Liver (tissue), 3 donors: ENCODE data around the gene ABHD17C.

Source experiments
- CTCF ChIP-seq: fragments of 150-350 bp; IDR thresholded peaks from 2 replicates; pipeline ENCODE4 v1.5.1; 2017; ENCODE audit warnings: improper control_type of control experiment, low read depth, low read length; ENCODE audit not compliant: missing input control
- EGR1 ChIP-seq, 2 donors: IDR thresholded peaks; 2 replicates each; pipeline ENCODE4 v1.6.1; 2016 to 2018; ENCODE audit warnings: antibody characterized with exemption in 2 of 2, low read depth in 2 of 2
- HNF4A ChIP-seq, 2 donors: conservative IDR thresholded peaks; 2 replicates each; pipeline ENCODE4 v1.6.1; 2016; ENCODE audit warnings: antibody characterized with exemption in 2 of 2, mild to moderate bottlenecking in 2 of 2
- JUND ChIP-seq, 2 donors: IDR thresholded peaks; 2 replicates each; pipeline ENCODE4 v1.6.1; 2016; ENCODE audit warnings: antibody characterized with exemption in 2 of 2
- NR2F2 ChIP-seq: IDR thresholded peaks from 2 replicates; pipeline ENCODE4 v1.6.1; 2016; ENCODE audit warnings: antibody characterized with exemption
- RAD21 ChIP-seq, 2 donors: IDR thresholded peaks; 2 replicates each; pipeline ENCODE4 v1.6.1; 2016; ENCODE audit warnings: antibody characterized with exemption in 2 of 2, mild to moderate bottlenecking in 2 of 2
- REST ChIP-seq: IDR thresholded peaks from 2 replicates; pipeline ENCODE4 v1.6.1; 2016; ENCODE audit warnings: antibody characterized with exemption, mild to moderate bottlenecking
- SP1 ChIP-seq: IDR thresholded peaks from 2 replicates; pipeline ENCODE4 v1.6.1; 2018; ENCODE audit warnings: antibody characterized with exemption, mild to moderate bottlenecking
- TAF1 ChIP-seq: conservative IDR thresholded peaks from 2 replicates; pipeline ENCODE4 v1.6.1; 2016; ENCODE audit warnings: antibody characterized with exemption, mild to moderate bottlenecking
- YY1 ChIP-seq: IDR thresholded peaks from 2 replicates; pipeline ENCODE4 v1.6.1; 2016; ENCODE audit warnings: antibody characterized with exemption, mild to moderate bottlenecking
- TF ChIP-seq, protein P1 (sequence below): IDR thresholded peaks from 2 replicates; pipeline ENCODE4 v1.6.1; 2016; ENCODE audit warnings: antibody characterized with exemption
- TF ChIP-seq, protein P2 (sequence below): IDR thresholded peaks from 2 replicates; pipeline ENCODE4 v1.6.1; 2016; ENCODE audit warnings: antibody characterized with exemption
- TF ChIP-seq, protein P3 (sequence below): IDR thresholded peaks from 2 replicates; pipeline ENCODE4 v1.6.1; 2016; ENCODE audit warnings: antibody characterized with exemption
- donor health status: healthy.
- donor health status: healthy.

GRCh38 chr15:80645494-80646065 is 49.5 kb upstream of the ABHD17C start:
- no peak for TF ChIP-seq RAD21 (IDR thresholded peaks at IDR 0.05)
- no peak for TF ChIP-seq REST
- TF ChIP-seq, protein P1, sequence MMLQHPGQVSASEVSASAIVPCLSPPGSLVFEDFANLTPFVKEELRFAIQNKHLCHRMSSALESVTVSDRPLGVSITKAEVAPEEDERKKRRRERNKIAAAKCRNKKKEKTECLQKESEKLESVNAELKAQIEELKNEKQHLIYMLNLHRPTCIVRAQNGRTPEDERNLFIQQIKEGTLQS, result no peak
- TF ChIP-seq, protein P2, sequence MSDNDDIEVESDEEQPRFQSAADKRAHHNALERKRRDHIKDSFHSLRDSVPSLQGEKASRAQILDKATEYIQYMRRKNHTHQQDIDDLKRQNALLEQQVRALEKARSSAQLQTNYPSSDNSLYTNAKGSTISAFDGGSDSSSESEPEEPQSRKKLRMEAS, result no peak
- TF ChIP-seq CTCF, result no peak
- no peak for TF ChIP-seq YY1
- TF ChIP-seq NR2F2, result no peak
- no peak for TF ChIP-seq JUND (IDR thresholded peaks at IDR 0.05)
- TF ChIP-seq SP1, result no peak
- TF ChIP-seq TAF1, result no peak
- TF ChIP-seq, protein P3, sequence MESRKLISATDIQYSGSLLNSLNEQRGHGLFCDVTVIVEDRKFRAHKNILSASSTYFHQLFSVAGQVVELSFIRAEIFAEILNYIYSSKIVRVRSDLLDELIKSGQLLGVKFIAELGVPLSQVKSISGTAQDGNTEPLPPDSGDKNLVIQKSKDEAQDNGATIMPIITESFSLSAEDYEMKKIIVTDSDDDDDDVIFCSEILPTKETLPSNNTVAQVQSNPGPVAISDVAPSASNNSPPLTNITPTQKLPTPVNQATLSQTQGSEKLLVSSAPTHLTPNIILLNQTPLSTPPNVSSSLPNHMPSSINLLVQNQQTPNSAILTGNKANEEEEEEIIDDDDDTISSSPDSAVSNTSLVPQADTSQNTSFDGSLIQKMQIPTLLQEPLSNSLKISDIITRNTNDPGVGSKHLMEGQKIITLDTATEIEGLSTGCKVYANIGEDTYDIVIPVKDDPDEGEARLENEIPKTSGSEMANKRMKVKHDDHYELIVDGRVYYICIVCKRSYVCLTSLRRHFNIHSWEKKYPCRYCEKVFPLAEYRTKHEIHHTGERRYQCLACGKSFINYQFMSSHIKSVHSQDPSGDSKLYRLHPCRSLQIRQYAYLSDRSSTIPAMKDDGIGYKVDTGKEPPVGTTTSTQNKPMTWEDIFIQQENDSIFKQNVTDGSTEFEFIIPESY, result no peak
- no peak for TF ChIP-seq EGR1 (IDR thresholded peaks at IDR 0.05; ENCODE audit: low read depth in 2 of 2)
- no peak for TF ChIP-seq HNF4A (conservative IDR thresholded peaks at IDR 0.05)
